ENCODE results near the gene PRDX6.
A peak's percentile ranks its signal among the peaks of the same experiment; 100 is the strongest.
"Not testable (repeated sequence)": the region's sequence is repeated elsewhere in the genome, so short reads cannot be mapped to it uniquely, and the experiment has no call there.

The PRDX6 gene

DNA sequence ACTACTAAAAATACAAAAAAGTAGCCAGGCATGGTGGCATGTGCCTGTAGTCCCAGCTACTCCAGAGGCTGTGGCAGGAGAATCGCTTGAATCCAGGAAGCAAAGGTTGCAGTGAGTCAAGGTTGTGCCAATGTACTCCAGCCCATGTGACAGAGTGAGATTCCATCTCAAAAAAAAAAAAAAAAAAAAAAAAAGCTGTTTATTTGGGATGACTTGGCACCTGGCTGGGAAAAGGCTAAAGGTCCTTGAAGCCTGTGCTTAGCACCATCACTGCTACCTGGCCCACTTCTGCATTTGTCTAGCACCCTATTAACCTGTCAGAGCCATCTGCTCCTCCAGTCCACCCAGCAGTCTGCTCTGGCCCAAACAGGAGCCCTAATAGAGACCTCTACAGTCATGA is 25.0 kb downstream of the PRDX6 start:
- no peak for DNase-seq

DNA sequence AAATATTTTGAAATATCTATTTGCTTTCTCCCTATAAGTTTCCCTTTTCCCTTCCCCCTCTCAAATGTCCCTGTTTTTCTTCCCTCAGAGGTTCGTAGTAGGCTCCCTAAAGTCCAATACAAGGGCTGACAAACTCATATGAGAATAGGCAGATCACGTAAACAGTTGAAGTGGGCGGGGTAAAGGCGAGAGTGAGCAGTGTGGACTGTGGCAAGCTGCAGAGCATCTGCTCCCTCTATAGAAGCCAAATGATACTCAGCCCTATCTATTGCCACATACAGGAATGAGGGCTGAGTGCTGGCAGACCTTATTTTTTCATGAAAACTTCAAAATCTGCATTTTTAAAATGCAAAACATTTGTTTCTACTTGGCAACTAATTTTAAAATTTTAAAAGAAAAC is 26.3 kb downstream of the PRDX6 start:
- no peak for DNase-seq

DNA sequence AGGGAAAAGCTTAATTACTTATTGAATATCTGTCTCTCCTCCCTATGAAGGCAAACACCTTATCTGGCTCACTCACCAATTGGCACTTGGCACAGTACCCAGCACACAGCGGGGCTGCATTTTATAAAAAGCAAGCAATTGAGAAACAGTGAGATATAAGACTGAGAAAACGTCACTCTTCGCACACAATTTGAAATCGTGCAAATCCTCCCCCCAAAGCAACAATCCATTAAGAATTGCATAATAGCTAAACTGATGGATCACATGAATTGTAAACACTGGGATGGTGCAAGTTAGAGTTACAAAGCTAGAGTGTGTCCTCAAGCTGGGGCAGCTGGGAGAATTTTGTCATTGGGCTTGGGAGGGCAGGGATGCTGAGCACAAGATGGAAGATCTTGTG is 27.1 kb downstream of the PRDX6 start:
- DNase-seq, result no peak

DNA sequence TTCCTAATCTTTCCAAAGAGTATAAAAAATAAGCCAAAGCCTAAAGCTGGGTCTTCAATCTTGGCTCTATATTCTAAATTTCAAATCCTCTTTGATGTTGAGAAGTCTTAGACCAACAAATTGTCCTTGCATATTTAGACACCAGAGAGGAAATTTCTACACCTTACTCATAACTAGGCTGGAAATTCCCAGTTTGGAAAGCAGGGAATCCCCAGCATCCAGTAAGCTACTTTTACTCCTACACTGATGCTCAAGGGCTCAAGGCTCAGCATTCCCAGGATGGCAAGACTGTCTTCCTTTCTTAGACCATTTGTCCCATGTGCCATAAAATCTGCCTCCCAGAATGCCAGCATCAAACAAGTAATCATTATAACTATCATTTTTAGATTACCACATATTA is 28.3 kb downstream of the PRDX6 start:
- peak; percentile 41 to 48 (median 42) for DNase-seq

GRCh38 chr1:173506437-173506836 is 29.3 kb downstream of the PRDX6 start:
- DNase-seq, result no peak

DNA sequence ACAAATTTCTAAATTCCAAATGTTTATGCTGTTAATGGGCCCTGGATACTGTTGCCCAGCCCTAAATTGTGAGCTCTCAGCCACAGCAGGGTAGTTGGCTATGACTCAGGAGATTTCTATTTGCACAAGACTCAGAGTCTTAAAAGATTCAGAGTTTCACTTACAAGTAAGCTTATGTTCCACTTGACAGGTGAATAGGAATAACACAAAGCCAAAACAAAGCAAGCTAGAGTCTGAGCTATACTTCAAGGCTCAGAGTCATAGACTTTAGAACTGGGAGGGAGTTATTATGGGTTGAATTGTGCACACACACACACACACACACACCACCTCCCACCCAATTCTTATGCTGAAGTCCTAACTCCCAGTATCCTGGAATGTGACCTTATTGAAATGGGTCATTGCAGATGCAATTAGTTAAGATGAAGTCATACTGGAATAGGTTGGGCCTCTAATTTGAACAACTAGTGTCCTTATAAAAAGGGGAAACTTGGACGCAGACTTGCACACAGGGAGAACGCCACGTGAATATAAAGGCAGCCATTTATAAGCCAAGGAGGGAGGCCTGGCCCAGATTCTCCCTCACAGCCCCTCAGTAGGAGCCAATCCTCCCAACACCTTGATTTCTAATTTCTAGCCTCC is 30.2 kb downstream of the PRDX6 start:
- no peak for DNase-seq

GRCh38 chr1:173507847-173508209 is 30.7 kb downstream of the PRDX6 start:
- DNase-seq, result no peak

DNA sequence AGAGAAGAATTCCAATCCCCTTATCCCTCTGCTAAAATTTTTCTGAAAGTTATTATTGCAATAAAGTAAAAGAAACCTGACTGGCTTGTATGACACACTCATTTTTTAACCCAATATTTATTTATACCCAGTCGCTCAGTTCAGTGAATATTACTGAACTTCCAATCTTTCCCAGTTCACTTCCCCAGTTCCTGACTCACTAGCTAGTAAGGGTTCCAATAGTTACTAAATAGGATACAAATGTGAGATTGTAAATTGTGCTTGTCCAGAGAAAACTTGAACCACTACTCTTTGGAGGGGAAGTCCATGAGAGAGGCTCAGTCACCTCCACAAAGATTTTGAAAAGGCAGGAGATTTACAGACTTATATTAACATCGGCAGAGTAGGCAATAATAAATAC is 31.4 kb downstream of the PRDX6 start:
- DNase-seq, result no peak

DNA sequence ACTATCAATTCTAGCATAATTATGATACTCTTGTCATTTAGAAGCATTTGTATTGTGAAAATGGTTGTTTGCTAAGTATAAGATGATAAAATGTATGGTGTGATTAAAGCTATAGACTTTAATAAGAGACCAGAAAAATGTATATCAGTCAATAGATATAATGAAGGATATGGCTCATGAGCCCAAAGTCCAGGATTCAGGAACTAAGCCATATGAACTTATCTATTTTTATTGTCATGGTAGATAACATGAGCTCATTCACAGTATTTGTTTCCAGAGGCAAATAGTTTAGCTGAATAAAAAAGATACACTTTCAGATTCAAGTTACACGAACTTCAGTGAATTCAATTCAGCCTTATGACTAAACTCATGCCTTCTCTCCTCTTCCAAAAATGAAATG is 32.7 kb downstream of the PRDX6 start:
- DNase-seq, result no peak

DNA sequence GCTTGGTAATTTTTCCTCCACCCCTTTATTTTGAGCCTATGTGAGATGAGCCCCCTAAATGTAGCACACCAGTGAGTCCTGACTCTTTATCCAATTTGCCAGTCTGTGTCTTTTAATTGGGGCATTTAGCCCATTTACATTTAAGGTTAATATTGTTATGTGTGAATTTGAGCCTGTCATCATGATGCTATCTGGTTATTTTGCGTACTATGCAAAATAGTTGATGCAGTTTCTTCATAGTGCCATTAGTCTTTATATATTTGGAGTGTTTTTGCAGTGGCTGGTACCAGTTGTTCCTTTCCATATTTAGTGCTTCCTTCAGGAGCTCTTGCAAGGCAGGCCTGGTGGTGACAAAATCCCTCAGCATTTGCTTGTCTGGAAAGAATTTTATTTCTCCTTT is 37.4 kb downstream of the PRDX6 start:
- not testable (repeated sequence) for DNase-seq

GRCh38 chr1:173520799-173521198 is 43.7 kb downstream of the PRDX6 start:
- DNase-seq, result no peak

- DNase-seq, result no peak
Observed at GRCh38 chr1:173523329-173523728, 46.2 kb downstream of the PRDX6 start.

- DNase-seq, result no peak
Observed at GRCh38 chr1:173525926-173526325, 48.8 kb downstream of the PRDX6 start.

GRCh38 chr1:173527151-173527826 is 50.2 kb downstream of the PRDX6 start:
- no peak for DNase-seq

GRCh38 chr1:173529106-173529505 is 52.0 kb downstream of the PRDX6 start:
- DNase-seq, result no peak

- DNase-seq, result no peak
Observed at GRCh38 chr1:173530795-173531693, 53.9 kb downstream of the PRDX6 start.

DNA sequence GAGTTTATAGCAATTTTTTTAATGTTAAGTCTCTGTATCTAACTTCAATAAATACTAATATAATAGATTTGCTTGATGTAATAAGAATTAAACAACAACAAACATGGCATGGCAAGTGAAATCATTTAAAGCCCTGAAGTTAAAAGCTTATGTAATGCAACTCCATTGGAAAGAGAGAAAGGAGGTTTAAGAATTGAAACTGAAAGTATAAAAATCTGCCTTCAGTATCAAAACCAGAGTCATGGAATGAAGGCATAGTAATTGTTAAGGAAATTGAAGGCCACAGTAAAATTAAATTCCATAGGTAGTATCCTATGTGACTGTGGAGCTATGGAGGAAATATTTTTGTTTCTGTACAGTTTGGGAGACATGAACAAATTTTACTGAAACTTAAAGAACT is 55.1 kb downstream of the PRDX6 start:
- DNase-seq, result peak; percentile 5 to 40 (median 16)

DNA sequence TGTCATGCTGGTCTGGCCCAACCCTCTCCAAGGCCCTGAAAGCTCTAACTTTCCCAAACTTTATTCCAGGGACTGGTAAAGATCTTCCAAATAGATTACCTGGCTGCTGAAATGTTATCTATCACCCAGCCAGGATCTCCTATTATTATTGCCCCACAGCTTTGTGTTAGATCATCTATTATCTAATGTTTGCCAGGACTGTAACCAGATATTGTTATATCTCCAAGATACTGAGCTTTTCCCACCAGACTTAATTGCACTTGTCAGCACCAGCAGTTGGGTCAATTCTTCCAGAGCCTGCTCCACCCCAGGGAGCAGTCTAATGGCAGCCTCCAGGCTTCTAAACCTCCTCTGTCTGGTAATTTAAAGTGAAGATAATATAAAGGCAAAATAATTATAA is 59.1 kb downstream of the PRDX6 start:
- no peak for DNase-seq

Data from suppressor macrophage treated with lipopolysaccharide for 1 hour (primary cell).